ENCODE results near the gene SPRED3.

SPRED3 gene

GRCh38 chr19:38433268-38433733, 44.8 kb downstream of the SPRED3 start, which contains the start of gene RYR1:
TSS of gene RYR1 (plus strand) at chr19:38433691. CDS start at chr19:38433830, 139 bp downstream.
- no peak for TF ChIP-seq CTCF (IDR thresholded peaks at IDR 0.05; ENCODE audit: low read depth, low read length)
- no peak within 1 kb of the TSS for H3K4me3 ChIP-seq (ENCODE audit: low read depth, low read length)

GRCh38 chr19:38434549-38435051, 46.1 kb downstream of the SPRED3 start:
- no peak overlapping the region for H3K4me3 ChIP-seq (ENCODE audit: low read depth, low read length)
- TF ChIP-seq CTCF (IDR thresholded peaks at IDR 0.05; ENCODE audit: low read depth, low read length) = no peak

GRCh38 chr19:38437295-38437694, 48.8 kb downstream of the SPRED3 start:
- TF ChIP-seq CTCF (IDR thresholded peaks at IDR 0.05; ENCODE audit: low read depth, low read length) = no peak
- H3K4me3 ChIP-seq (ENCODE audit: low read depth, low read length) = no peak overlapping the region

- no peak overlapping the region for H3K4me3 ChIP-seq (ENCODE audit: low read depth, low read length)
- no peak for TF ChIP-seq CTCF (IDR thresholded peaks at IDR 0.05; ENCODE audit: low read depth, low read length)
Observed at GRCh38 chr19:38437917-38438316, 49.4 kb downstream of the SPRED3 start.

- TF ChIP-seq CTCF (IDR thresholded peaks at IDR 0.05; ENCODE audit: low read depth, low read length) = no peak
- H3K4me3 ChIP-seq (ENCODE audit: low read depth, low read length) = no peak overlapping the region
Observed at GRCh38 chr19:38440592-38440991, 52.1 kb downstream of the SPRED3 start.

GRCh38 chr19:38441657-38442348, 53.3 kb downstream of the SPRED3 start:
- TF ChIP-seq CTCF (IDR thresholded peaks at IDR 0.05; ENCODE audit: low read depth, low read length) = no peak

GRCh38 chr19:38442736-38443135, 54.2 kb downstream of the SPRED3 start:
- no peak for TF ChIP-seq CTCF (IDR thresholded peaks at IDR 0.05; ENCODE audit: low read depth, low read length)

More at GRCh38 chr19:38441657-38442348, 53.3 kb downstream of the SPRED3 start:
- no peak overlapping the region for H3K4me3 ChIP-seq (ENCODE audit: low read depth, low read length)

More at GRCh38 chr19:38442736-38443135, 54.2 kb downstream of the SPRED3 start:
- H3K4me3 ChIP-seq (ENCODE audit: low read depth, low read length) = no peak overlapping the region

Data from WI38 (cell line).